Muscle of arm (tissue), 12 donors: ENCODE results near the gene POC5. TPM values are rescaled to one million over a fixed set of nuclear protein-coding genes. Genes with fewer than 3 reads are reported as not detected.

Experiments
- DNase-seq: peaks from one replicate; pipeline ENCODE4 v3.0.0-alpha.2; 2013
- polyA plus RNA-seq, 12 donors: library from polyadenylated mRNA; unstranded; fragments of 120-200 nt; gene quantifications; one replicate each; pipeline ENCODE4 v1.2.1, GENCODE V29; 2013; ENCODE audit not compliant: insufficient read length in 12 of 12

Gene POC5
- polyA plus RNA-seq, 12 donors: 5.5 to 28.5 (median 9.5) TPM; not detected in 1

DNA sequence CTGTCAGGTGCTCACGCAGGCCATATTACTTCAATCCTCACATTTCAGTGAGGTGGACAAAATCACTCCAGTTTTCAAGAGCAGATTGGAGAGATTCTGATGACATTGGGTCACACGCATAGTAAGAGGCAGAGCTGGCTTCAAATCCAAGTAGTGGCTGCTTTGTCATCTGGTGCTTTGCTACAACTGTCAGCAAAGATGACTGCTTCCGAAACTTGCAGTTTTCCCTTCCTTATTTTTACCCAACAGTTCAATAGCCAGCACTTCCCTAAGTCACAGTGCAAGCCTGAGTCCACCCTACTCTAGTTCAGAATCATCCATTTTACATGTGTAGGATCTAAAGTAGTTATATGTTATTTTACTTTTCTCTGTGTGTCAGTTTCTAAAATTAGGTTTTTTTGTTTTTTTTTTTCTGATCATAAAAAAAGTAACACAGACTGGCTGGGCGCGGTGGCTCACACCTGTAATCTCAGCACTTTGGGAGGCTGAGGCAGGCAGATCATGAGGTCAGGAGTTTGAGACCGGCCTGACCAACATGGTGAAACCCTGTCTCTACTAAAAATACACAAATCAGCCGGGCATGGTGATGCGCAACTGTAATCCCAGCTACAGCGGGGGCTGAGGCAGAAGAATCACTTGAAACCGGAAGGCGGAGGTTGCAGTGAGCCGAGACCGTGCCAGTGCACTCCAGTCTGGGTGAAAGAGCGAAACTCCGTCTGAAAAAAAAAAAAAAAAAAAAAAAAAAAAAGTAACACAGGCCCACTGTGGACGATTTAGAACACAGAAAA, 56.4 kb downstream of the POC5 start:
- no peak for DNase-seq

DNA sequence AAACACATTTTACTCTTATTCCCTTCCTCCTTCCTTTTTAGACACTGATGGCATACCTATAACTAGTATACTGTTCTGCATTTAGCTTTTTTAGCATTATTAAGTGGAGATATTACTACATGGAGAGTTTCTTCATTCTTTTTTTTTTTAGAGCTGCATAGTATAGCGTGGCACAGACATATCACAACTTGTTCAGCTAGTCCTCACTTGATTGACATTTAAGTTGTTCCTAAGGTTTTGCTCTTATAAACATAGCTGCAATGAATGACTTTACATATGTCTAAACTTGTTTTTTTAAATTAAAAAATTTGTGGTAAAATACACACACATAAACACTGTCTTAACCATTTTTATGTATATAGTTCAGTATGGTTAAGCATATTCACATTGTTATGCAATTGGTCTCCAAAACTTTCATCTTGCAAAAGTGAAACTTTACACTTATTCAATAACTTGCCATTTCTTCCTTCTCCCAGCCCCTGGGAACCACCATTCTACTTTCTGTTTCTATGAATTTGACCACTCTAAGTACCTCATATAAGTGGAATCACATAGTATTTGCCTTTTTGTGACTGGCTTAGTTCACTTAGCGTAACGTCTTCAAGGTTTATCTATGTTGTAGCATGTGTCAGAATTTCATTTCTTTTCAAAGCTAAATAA, 57.3 kb downstream of the POC5 start:
- DNase-seq: no peak

DNA sequence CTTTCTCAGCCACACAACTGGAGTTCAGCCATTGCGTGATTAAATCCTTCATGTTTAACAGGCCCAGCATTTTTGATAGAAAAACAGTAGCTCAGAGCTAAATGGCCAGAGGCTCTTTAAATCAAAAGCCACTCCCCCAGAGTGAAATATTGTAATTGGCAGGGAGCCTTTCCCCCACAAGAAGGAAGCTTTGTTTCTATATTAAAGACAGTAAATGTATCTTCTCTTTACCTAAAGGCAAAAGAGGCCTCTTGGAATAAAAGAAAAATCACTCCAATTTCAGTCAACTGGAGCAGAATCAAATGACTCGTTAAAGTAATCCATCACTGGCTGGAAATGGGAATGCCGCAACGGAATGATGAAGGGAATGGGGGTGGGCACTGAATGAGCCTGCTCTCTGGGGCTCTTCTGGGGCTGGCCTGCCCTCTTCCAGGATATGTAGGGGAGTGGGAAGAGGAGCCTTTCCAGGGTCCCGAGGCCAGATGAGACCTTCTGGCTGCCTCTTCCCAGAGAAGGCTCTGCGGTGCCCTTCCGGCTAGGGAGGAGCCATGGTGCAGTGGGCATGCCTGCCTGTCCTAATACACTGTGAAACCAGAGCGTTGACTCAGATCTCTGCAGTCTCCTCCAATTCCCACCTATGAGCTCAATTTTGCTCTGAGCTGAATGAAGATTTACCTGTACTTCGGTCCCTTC, 60.8 kb downstream of the POC5 start:
- no peak for DNase-seq

DNA sequence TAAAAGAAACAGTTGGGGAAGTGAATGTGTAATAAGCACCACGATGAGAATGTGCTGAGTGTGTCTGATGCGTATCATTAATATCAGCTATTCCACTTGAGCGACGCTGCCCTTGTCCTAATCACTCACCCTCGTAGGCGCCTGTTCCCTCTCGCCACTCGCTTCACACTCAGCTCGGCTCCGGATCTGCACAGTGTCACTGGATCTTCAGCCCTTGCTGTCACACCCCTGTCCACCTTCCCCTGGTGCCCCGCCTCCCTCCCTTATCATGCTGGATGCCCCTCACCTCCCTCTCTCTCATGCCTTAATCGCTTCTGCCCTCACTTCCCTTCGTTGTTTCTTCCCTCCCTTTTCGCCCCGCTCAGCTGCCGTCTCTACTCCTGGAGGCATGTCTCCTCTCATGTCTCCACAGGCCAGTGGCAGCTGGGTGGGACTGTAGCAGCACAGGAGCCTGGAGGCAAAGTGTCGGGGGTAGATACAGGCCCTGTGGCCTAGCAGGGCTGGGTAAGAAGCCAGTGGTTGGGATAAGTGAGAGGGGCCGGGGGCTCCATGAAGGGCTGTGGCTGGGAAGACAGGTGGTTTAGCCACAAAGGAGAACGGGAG, 62.4 kb downstream of the POC5 start:
- DNase-seq: no peak

DNA sequence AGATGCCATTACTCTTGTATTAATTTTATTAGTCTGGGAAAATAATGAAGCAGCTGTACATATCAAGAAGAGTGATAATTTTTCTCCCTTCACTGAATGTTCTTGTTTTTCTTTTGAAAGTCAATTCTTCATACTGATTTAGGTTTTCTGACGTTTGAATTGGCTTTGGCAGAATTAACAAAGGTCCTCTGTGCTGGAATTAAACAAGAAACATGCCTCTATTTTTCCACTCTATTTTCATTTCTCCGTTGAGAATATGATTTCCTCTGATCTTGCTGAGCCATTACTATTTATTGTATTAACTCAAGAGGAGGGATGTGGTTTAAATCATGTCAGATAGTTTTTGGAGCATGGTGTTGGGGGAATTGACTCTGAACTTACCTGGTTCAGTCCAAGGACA, 63.7 kb downstream of the POC5 start:
- DNase-seq: no peak

DNA sequence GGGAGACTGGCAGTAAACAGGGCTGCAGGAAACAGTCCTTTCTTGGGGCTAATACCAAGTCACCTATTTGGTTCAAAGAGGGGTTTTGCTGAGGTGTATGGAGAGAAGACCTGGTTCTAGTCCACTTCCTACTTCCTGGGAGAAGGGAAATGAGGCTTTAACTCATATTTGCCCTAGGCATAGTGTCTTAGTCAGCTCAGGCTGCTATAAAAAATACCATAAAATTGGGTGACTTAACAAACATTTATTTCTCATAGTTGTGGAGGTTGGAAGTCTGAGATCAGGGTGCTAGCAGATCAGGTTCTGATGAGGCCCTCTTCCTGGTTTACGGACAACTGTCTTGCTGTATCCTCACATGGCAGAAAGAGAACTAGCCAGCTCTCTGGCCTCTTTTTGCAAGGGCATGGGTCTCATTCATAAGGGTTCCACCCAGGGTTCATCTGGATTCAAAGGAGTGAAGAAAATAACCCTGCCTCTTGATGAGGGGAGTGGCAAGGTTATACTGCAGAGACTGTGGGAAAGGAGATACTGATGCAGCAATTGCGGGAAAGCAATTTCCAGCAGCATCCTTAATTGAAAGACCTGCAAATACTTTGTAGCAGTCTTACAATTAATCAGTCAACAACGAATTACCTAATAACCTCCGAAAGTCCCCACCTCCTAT, 65.5 kb downstream of the POC5 start:
- DNase-seq: no peak

DNA sequence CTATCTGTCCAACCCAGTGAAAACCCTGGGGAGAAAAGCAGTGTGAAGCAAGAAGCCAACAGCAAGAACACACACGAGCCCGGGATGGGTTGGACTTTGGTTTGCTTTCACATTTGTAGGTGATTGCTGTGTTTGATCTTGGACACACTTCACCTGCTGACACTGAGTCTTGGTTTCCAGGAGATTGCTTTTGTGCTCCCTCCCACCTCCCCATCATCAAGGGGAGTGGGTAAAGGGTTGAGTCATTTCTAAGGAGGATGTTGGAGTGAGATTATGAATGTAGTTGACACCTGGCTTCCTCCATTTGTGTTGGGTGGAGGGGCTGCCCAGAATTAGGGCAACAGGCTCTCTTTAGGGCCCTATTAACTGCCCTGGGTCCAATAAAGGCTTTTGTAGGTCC, 68.5 kb downstream of the POC5 start:
- no peak for DNase-seq

DNA sequence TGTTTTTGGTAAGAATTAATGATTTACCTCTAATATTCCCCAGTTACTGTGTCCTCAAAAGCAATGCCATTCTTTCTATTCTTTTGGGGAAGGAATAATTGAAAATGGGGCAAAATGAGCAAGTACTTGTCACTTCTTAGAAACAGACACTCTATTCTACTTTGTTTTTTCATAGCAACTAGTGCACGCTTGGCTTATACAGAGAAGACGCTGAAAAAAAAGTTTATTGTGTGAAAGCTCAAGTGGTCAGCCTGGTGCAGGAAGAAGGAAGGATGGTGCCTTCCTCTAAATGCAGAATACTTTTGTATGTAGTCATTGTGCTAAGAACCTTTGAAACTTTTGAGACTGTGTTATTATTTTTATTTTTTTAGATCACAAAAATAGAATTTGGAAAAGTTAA, 76.4 kb downstream of the POC5 start:
- no peak for DNase-seq

DNA sequence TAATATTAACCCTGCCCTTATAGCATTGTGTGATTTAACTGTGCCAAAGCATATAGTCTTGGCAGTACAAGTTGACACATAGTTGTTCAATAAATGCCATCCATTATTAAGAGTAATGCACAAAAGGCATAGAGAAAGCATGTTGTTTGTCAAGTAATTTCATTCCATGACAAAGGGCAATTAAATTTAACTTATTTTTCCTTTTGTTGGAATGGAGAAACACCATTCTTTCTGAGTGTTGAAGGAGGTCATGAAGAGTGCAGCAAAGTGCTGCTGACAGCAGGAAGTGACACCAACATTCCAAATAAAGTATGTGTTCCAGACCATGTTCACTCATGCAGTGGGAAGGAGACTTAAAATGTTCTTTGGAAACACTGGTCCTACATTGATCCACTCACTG, 76.8 kb downstream of the POC5 start:
- DNase-seq: peak; percentile 52

DNA sequence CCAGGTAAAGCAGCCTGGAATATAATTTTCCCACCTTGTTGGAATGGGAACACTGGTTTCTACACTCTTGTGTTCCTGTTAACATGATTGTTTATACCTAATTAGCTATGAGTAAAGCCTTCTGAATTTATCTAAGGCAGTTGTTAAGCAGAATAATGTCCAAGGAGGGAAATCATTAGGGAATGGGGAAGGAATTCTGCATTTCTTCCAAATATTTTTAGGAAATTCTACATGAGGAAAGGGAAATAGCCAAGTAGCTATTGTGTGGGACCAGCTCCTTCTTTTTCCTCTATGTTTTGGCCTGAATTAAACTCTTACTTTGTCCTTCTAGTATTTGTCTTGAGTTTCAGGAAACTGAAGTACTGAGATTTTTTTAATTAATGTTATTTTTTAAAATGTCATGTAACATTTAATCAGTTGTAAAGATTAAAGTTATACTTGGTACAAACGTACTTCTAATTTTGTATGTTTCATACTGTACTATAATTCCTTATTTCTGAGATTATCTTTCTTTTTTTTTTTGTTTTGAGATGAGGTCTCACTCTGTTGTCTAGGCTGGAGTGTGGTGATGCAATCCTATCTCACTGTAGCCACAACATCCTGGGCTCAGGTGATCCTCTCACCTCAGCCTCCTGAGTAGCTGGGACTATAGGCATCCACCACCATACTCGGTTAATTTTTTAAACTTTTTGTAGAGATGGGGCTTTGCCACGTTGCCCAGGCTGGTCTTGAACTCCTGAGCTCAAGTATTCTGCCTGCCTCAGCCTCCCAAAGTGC, 77.5 kb downstream of the POC5 start:
- DNase-seq: no peak

DNA sequence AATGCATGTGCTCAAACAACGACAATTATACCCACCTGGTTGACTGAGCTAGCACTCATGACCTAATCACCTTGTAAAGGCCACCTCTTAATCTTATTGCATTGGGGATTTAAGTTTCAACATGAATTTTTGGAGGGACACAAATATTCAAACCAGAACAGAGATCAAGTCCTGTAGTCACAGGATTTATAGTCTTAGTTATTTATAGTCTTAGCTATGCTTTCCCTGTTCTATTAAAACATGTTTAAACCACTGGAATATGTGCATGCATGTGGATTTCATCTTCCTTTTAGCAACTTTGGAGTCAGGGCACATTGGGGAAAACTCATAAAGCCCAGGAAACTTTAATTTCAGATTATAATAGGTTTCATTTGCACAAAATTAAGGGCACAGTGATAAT, 79.3 kb downstream of the POC5 start:
- no peak for DNase-seq

DNA sequence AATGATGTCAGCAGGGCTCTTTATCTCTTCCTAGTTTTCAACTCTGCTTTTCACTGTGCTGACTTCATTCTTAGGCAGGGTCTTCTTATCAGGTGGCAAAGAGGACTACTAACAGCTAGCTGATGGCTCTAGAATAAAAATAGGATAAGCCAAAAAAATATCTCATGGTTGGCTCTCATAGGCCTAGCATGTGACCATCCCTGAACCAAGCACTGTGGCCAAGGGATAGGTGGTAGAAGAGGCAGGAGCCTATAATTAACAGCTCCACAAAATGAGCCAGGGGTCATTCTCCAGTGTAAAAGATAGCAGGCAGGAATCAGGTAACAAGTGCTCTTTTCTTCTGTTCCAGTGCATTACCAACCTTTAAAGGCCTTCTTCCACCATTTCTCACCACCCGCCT, 84.9 kb downstream of the POC5 start:
- DNase-seq: no peak

DNA sequence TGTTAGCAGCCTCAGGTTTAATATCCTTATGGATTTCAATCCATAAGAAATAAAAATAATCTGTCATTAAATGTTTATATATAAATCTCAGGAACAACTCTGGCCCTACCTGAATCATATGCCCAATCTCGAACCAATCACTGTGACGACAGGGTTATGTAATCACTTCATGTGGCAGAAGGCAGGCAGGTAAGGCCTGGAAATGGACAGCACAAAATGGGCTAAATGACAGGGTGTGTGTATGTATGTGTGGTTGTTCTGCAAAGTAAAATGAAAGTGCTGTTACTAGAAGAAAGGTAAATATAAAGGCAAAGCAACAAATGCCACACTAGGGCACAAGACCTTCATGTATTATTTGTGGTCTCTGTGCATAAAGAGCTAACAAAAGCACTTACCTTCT, 86.4 kb downstream of the POC5 start:
- DNase-seq: no peak

DNA sequence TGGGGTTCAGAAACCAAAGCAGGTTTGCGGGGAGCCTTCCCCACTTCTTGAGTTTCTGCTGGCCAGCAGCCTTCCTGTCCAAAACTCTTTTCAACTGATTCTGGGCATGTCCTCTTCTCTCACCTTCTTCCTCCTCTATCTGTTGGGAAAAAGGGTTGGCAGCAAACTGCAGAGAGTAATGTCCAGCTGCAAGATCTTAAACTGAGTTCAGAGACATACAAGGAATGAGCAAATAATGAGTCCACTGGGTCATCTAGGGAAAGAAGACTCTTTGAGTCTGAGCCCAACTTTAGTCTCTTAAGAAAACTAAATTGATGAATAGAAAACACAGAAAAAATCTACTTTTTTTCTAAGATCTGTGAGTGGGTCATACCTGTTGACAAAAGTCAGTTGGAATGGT, 89.4 kb downstream of the POC5 start:
- no peak for DNase-seq

DNA sequence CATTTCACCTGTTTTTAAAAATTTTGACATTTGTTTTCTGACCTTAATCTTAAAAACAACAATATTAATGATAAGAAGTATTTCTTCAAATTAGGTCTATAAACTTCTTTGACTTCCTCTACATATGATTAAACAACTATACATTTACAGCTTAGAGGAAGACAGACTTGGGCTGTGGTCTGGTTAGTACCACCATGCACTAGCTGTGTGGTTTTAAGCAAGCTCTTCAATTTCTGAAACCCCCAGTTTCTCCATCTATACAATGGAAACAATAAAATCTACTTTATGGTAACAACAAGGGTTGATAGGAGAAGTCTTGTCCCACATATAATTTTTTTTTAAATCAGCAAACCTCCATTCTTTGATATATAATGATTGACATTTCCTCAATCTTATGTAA, 90.3 kb downstream of the POC5 start:
- no peak for DNase-seq

Other genes with a start within 250 kb of the POC5 start
- 100 to 1,000 TPM in 1 of 12 donors, 10 to 100 TPM in 11; 32.2 to 130 (median 37.9) TPM for gene CERT1, start 205.8 kb downstream of the POC5 start, polyA plus RNA-seq
- 10 to 100 TPM in 11 of 12 donors, not detected in 1; 21.0 to 36.0 (median 26.9) TPM for gene POLK, start 205.5 kb downstream of the POC5 start, polyA plus RNA-seq
- gene ANKDD1B, start 106.0 kb downstream of the POC5 start, polyA plus RNA-seq: 1 to 10 TPM in 5 of 12 donors, under 1 TPM in 5, not detected in 2; 0.30 to 2.5 (median 1.1) TPM